Osteoblast (primary cell): ENCODE results near the gene RELN. TPM values are rescaled to one million over a fixed set of nuclear protein-coding genes. Genes with fewer than 3 reads are reported as not detected.

Experiments used
- DNase-seq: peaks from one replicate; pipeline ENCODE4 v3.0.0; 2011; ENCODE audit warnings: low spot score, mixed read lengths; ENCODE audit not compliant: insufficient read length; ENCODE audit errors: missing footprints
- H2AFZ ChIP-seq: 2 replicates; pipeline ENCODE4 v1.6.0; 2011; ENCODE audit warnings: mild to moderate bottlenecking, low read length
- H3K27ac ChIP-seq: 2 replicates; pipeline ENCODE4 v1.5.1; 2011; ENCODE audit warnings: mild to moderate bottlenecking, low read depth, low read length, moderate library complexity
- H3K27me3 ChIP-seq: 2 replicates; pipeline ENCODE4 v1.6.0; 2012; ENCODE audit warnings: mild to moderate bottlenecking, control low read depth, inconsistent platforms, low read length, moderate library complexity; ENCODE audit not compliant: insufficient read depth
- H3K36me3 ChIP-seq: 2 replicates; pipeline ENCODE4 v1.5.1; 2011; ENCODE audit warnings: mild to moderate bottlenecking, low read length, control low read depth, moderate library complexity; ENCODE audit not compliant: insufficient read depth
- H3K4me1 ChIP-seq: 2 replicates; pipeline ENCODE4 v1.5.1; 2011; ENCODE audit warnings: mild to moderate bottlenecking, low read length, control low read depth, moderate library complexity; ENCODE audit not compliant: insufficient read depth
- H3K4me2 ChIP-seq: 2 replicates; pipeline ENCODE4 v1.6.0; 2011; ENCODE audit warnings: mild to moderate bottlenecking, low read length; ENCODE audit not compliant: insufficient read depth
- H3K4me3 ChIP-seq: fragments of 200-600 bp; sonication (generic); 3 replicates; pipeline ENCODE4 v1.5.1; 2012; ENCODE audit warnings: mild to moderate bottlenecking, low read length, inconsistent platforms; ENCODE audit not compliant: insufficient read depth
- H3K79me2 ChIP-seq: 2 replicates; pipeline ENCODE4 v1.6.0; 2012; ENCODE audit warnings: mild to moderate bottlenecking, low read length, control low read depth, inconsistent platforms; ENCODE audit not compliant: insufficient read depth
- H3K9me3 ChIP-seq: 2 replicates; pipeline ENCODE4 v1.5.1; 2011; ENCODE audit warnings: low read depth, low read length, control low read depth
- H4K20me1 ChIP-seq: 2 replicates; pipeline ENCODE4 v1.6.0; 2012; ENCODE audit warnings: mild to moderate bottlenecking, low read length, control low read depth; ENCODE audit not compliant: insufficient read depth
- total RNA-seq: library from RNA; depleted of rRNA; stranded (reverse); fragments of >200 nt; gene quantifications from 2 replicates; pipeline ENCODE4 v1.2.3, GENCODE V29; 2012
- TF ChIP-seq, protein P1 (sequence below): IDR thresholded peaks from 2 replicates; pipeline ENCODE4 v1.5.1; 2011; ENCODE audit warnings: mild to moderate bottlenecking, low read depth, low read length, moderate library complexity; ENCODE audit errors: extremely low read depth

Gene RELN
- total RNA-seq, 1 donor: 0.36 TPM

DNA sequence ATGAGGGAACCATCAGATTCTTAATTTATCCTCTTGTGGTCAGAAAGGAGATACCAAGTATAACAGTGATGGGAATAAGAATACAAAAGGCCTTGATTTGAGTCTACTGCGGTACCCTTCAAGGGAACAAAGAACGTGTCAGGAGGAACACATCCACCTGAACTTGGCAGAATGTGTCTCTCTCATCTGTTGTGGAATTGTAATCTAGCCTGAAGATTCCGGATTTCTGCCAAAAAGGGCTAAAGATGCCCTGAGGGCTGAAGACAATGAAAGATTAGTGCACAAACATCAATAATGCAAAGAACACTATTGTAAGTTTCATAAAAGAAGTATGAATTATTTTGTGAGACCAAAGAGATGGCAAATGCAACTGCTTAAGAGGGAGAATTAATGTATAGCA lies 134.8 kb downstream of the RELN start:
- no peaks in the 10 kb centered on the region for H4K20me1 ChIP-seq
- H3K4me3 ChIP-seq: no peak overlapping the region
- H3K9me3 ChIP-seq: no peaks in the 10 kb centered on the region
- no peak overlapping the region for H3K27ac ChIP-seq
- TF ChIP-seq, protein P1, sequence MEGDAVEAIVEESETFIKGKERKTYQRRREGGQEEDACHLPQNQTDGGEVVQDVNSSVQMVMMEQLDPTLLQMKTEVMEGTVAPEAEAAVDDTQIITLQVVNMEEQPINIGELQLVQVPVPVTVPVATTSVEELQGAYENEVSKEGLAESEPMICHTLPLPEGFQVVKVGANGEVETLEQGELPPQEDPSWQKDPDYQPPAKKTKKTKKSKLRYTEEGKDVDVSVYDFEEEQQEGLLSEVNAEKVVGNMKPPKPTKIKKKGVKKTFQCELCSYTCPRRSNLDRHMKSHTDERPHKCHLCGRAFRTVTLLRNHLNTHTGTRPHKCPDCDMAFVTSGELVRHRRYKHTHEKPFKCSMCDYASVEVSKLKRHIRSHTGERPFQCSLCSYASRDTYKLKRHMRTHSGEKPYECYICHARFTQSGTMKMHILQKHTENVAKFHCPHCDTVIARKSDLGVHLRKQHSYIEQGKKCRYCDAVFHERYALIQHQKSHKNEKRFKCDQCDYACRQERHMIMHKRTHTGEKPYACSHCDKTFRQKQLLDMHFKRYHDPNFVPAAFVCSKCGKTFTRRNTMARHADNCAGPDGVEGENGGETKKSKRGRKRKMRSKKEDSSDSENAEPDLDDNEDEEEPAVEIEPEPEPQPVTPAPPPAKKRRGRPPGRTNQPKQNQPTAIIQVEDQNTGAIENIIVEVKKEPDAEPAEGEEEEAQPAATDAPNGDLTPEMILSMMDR: no peak
- H3K79me2 ChIP-seq: no peaks in the 10 kb centered on the region
- no peak overlapping the region for H2AFZ ChIP-seq
- H3K4me1 ChIP-seq: no peaks in the 10 kb centered on the region
- H3K27me3 ChIP-seq: no peaks in the 10 kb centered on the region
- H3K36me3 ChIP-seq: no peaks in the 10 kb centered on the region
- H3K4me2 ChIP-seq: no peak overlapping the region
- no peak for DNase-seq

DNA sequence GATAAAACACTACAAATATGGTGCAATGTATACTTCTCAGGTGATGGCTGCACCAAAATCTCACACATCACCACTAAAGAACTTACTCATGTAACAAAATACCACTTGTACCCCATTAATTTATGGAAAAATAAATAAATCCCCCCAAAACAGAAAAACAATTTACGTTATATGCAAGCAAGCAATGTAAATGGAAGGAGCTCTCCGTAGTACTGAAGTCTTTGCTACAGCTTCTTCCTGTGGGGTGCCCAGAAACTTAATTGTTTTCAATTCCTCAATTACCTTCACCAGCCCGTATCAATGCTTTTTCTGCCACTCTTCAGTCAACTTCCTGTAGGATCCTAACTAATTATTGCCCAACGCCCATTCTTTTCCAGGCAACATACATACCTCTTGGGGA lies 138.1 kb downstream of the RELN start:
- DNase-seq: no peak
- Histone ChIP-seq H3K36me3 (no peaks in the 10 kb centered on the region), H3K4me1 (no peaks in the 10 kb centered on the region), H3K79me2 (no peaks in the 10 kb centered on the region), H3K4me2 (no peak overlapping the region), H3K27ac (no peak overlapping the region), H3K27me3 (no peaks in the 10 kb centered on the region), H2AFZ (no peak overlapping the region), H3K4me3 (no peak overlapping the region), H4K20me1 (no peaks in the 10 kb centered on the region), H3K9me3 (no peaks in the 10 kb centered on the region)
- TF ChIP-seq, protein P1: no peak

DNA sequence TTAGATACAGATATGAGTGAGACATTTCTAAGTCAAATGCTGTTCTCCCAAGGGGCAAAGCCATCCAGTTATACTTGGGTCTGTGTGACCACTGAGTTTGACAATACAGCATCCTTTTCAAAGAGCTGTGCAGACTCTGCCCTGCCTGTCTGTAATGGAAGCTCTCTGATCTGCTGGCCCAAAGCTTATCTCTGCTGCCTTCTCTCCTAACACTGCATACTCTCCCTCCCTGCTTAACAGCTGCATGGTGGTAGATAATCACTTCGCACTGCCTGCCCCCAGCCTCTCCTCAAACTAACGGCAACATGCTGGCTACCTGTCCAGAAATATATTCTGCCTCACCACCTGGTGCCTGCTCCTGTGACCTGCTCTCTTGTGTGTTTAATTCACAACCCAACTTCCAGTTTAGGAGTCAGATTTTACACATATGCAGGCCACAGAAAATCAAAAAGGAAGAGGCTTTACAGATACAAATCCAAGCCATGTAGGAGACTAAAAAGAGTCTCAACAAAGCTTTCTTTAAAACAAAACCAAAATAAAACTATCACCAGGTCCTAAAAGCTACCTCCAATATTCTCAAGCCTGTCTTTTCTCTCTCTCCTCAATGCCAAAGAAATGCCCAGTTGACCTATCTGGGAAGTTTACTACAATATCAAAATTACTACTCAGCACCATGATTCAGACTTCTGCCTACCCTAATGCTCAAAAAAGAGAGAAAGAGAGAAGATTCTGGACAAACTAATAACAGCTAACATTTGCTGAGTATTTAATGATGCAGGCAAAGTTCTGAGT lies 145.6 kb downstream of the RELN start:
- H2AFZ ChIP-seq: no peak overlapping the region
- no peak overlapping the region for H3K4me3 ChIP-seq
- TF ChIP-seq, protein P1: no peak
- H3K36me3 ChIP-seq: no peaks in the 10 kb centered on the region
- no peak for DNase-seq
- no peak overlapping the region for H3K4me2 ChIP-seq
- no peaks in the 10 kb centered on the region for H4K20me1 ChIP-seq
- H3K27me3 ChIP-seq: no peaks in the 10 kb centered on the region
- no peaks in the 10 kb centered on the region for H3K79me2 ChIP-seq
- H3K9me3 ChIP-seq: no peaks in the 10 kb centered on the region
- no peaks in the 10 kb centered on the region for H3K4me1 ChIP-seq
- H3K27ac ChIP-seq: no peak overlapping the region

DNA sequence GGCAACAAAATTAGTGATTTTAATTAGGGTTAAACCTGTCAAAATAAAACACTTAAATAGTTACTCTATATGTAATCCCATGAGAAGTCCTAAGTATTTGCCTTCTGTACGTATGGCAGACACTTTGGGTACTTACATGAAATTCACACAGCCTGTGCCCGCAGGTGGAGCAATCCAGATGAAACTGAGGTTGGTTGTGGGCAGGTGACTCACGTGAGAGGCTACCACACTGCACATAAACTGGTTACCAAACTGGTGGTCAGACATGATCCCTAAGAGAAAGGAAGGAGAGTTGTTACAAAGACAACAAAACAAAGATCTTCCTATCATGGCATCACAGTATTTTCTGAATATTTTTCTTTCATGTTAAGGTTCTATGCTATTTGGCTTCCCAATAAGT lies 156.1 kb downstream of the RELN start:
- Histone ChIP-seq H3K36me3 (no peaks in the 10 kb centered on the region), H2AFZ (no peak overlapping the region), H3K4me1 (no peaks in the 10 kb centered on the region), H3K9me3 (peaks cover 2% of the 10 kb centered on the region), H3K79me2 (no peaks in the 10 kb centered on the region), H3K4me2 (no peak overlapping the region), H3K4me3 (no peak overlapping the region), H3K27me3 (no peaks in the 10 kb centered on the region), H3K27ac (no peak overlapping the region), H4K20me1 (no peaks in the 10 kb centered on the region)
- no peak for DNase-seq
- TF ChIP-seq, protein P1: no peak
